SK-N-SH (cell line): ENCODE data around the gene CELA3A. TPM values are rescaled to one million over a fixed set of nuclear protein-coding genes. Genes with fewer than 3 reads are reported as not detected.

Experiments used
- CTCF ChIA-PET: fragments of 300-600, 350-600 bp; formaldehyde crosslinking; extraction: SDS; loops from one replicate; lab custom pipeline; 2021; lab: Yijun Ruan, JAX
- POLR2A ChIA-PET: fragments of 350-600 bp; sonication (Branson Sonifier 250); formaldehyde crosslinking; extraction: SDS; loops from one replicate; lab custom pipeline; 2020; ENCODE audit warnings: antibody characterized with exemption, inconsistent platforms; lab: Yijun Ruan, JAX
- DNase-seq: peaks from one replicate; pipeline ENCODE4 v3.0.0; 2012
- H2AFZ ChIP-seq: fragments of 200-600 bp; sonication (generic); 2 replicates; pipeline ENCODE4 v1.8.1; 2016; ENCODE audit warnings: antibody characterized with exemption, mild to moderate bottlenecking, low read depth
- H3F3A ChIP-seq: fragments of 200-600 bp; sonication (generic); replicated peaks from 2 replicates; pipeline ENCODE3; 2016; ENCODE audit warnings: antibody characterized with exemption, mild to moderate bottlenecking; ENCODE audit not compliant: insufficient read depth
- H3K27ac ChIP-seq, 2 experiments: fragments of 200-500 bp in 1 of 2; fragments of 200-600 bp in 1 of 2; sonication (Bioruptor generic) in 1 of 2; sonication (generic), shearing (Covaris generic) in 1 of 2; 2 replicates each; pipeline versions ENCODE4 v1.5.1 to v1.6.1; 2014 to 2016; ENCODE audit warnings: low read depth in 2 of 2, inconsistent platforms in 1 of 2, low read length in 1 of 2, mild to moderate bottlenecking in 1 of 2, mixed read lengths in 1 of 2
- H3K27me3 ChIP-seq: fragments of 200-600 bp; sonication (generic), shearing (Covaris generic); 2 replicates; pipeline ENCODE4 v1.6.1; 2016; ENCODE audit warnings: mixed run types; ENCODE audit not compliant: insufficient read depth
- H3K36me3 ChIP-seq, 2 experiments: fragments of 200-500 bp in 1 of 2; fragments of 200-600 bp in 1 of 2; sonication (Bioruptor generic) in 1 of 2; sonication (generic) in 1 of 2; replicated peaks in 1 of 2; 2 replicates each; pipeline versions ENCODE3 to v1.5.1; 2014 to 2016; ENCODE audit warnings: low read length in 1 of 2, mild to moderate bottlenecking in 1 of 2; ENCODE audit not compliant: insufficient read depth in 2 of 2, control insufficient read depth in 1 of 2
- H3K4me1 ChIP-seq, 2 experiments: fragments of 200-500 bp in 1 of 2; fragments of 200-600 bp in 1 of 2; sonication (Bioruptor generic) in 1 of 2; sonication (generic), shearing (Covaris generic) in 1 of 2; 2 replicates each; pipeline versions ENCODE4 v1.5.1 to v1.6.1; 2014 to 2016; ENCODE audit warnings: low read depth in 1 of 2, low read length in 1 of 2, mixed run types in 1 of 2; ENCODE audit not compliant: insufficient read depth in 2 of 2, control insufficient read depth in 1 of 2
- H3K4me2 ChIP-seq: fragments of 200-600 bp; sonication (generic), shearing (Covaris generic); 2 replicates; pipeline ENCODE4 v1.6.1; 2017; ENCODE audit warnings: mixed run types
- H3K4me3 ChIP-seq, 2 experiments: fragments of 200-500 bp in 1 of 2; fragments of 200-600 bp in 1 of 2; sonication (Bioruptor generic) in 1 of 2; sonication (generic), shearing (Covaris generic) in 1 of 2; 2 replicates each; pipeline versions ENCODE4 v1.5.1 to v1.8.1; 2014 to 2016; ENCODE audit warnings: low read depth in 2 of 2, inconsistent platforms in 1 of 2, low read length in 1 of 2, mild to moderate bottlenecking in 1 of 2, mixed read lengths in 1 of 2, moderate library complexity in 1 of 2
- H3K79me2 ChIP-seq: fragments of 200-600 bp; sonication (generic); 2 replicates; pipeline ENCODE4 v1.8.1; 2017; ENCODE audit warnings: mild to moderate bottlenecking; ENCODE audit not compliant: insufficient read depth
- H3K9ac ChIP-seq: fragments of 200-600 bp; sonication (generic); 2 replicates; pipeline ENCODE4 v1.6.1; 2017; ENCODE audit warnings: mixed run types
- H3K9me2 ChIP-seq: fragments of 200-600 bp; sonication (generic); 2 replicates; pipeline ENCODE4 v1.6.1; 2017; ENCODE audit warnings: mixed run types
- H3K9me3 ChIP-seq: fragments of 200-600 bp; sonication (generic); 2 replicates; pipeline ENCODE4 v1.6.1; 2017; ENCODE audit warnings: mixed run types, mild to moderate bottlenecking, moderate library complexity
- H4K20me1 ChIP-seq: fragments of 200-600 bp; sonication (generic); 2 replicates; pipeline ENCODE4 v1.6.1; 2017; ENCODE audit warnings: mild to moderate bottlenecking, mixed run types; ENCODE audit not compliant: insufficient read depth
- CHD2 ChIP-seq: fragments of 150-350 bp; IDR thresholded peaks from 2 replicates; pipeline ENCODE4 v1.6.1; 2018; ENCODE audit warnings: low read length; ENCODE audit not compliant: partially characterized antibody
- FOSL2 ChIP-seq: IDR thresholded peaks from 2 replicates; pipeline ENCODE4 v1.4.0; 2012; ENCODE audit warnings: low read depth, mild to moderate bottlenecking, moderate library complexity, borderline replicate concordance
- GABPA ChIP-seq: IDR thresholded peaks from 2 replicates; pipeline ENCODE4 v1.4.0; 2012; ENCODE audit warnings: low read depth, mild to moderate bottlenecking
- RAD21 ChIP-seq: IDR thresholded peaks from 2 replicates; pipeline ENCODE4 v1.6.1; 2012; ENCODE audit warnings: mild to moderate bottlenecking, low read length
- RFX5 ChIP-seq: IDR thresholded peaks from 2 replicates; pipeline ENCODE4 v1.6.1; 2012; ENCODE audit warnings: mild to moderate bottlenecking, improper control_type of control experiment, low read length
- SMC3 ChIP-seq: IDR thresholded peaks from 2 replicates; pipeline ENCODE4 v1.6.1; 2012; ENCODE audit warnings: low read depth, low read length, improper control_type of control experiment
- USF1 ChIP-seq: IDR thresholded peaks from 2 replicates; pipeline ENCODE4 v1.4.0; 2012; ENCODE audit warnings: low read depth, borderline replicate concordance
- ZBTB33 ChIP-seq: IDR thresholded peaks from 2 replicates; pipeline ENCODE4 v1.4.0; 2012; ENCODE audit warnings: low read depth, borderline replicate concordance
- WGBS: methylation state at CpG from one replicate; pipeline ENCODE4 v1.1.6; 2017; ENCODE audit warnings: low lambda C conversion rate; 5-methylcytosine and 5-hydroxymethylcytosine counted together
- polyA plus RNA-seq, 3 experiments: library from polyadenylated mRNA; depleted of rRNA; stranded (reverse); fragments of >200 nt; gene quantifications; 2 replicates each; pipeline ENCODE4 v1.2.3, GENCODE V29; 2012
- small RNA-seq, 7 experiments: library from RNA; depleted of rRNA; stranded (forward); fragments of <200 nt; gene quantifications; one replicate each; pipeline ENCODE3, GENCODE V24; 2012

Gene CELA3A
- polyA plus RNA-seq, 1 of the 3 experiments (the other 2 are of a cell fraction), result not detected

- H3K27ac ChIP-seq, result no peak overlapping the region
- peaks cover 98% of the 10 kb centered on the region for H3K79me2 ChIP-seq
- peaks cover 95% of the 10 kb centered on the region for H4K20me1 ChIP-seq
- no peak overlapping the region for H2AFZ ChIP-seq
- peaks cover 2 to 47% of the 10 kb centered on the region in 2 experiments for H3K36me3 ChIP-seq
- no peak overlapping the region for H3K4me3 ChIP-seq
- CTCF ChIA-PET, result no interaction called here
- TF ChIP-seq RFX5 (no peak), FOSL2 (no peak), ZBTB33 (no peak), CHD2 (no peak), SMC3 (no peak), RAD21 (no peak), GABPA (no peak), USF1 (no peak)
- TF ChIP-seq, all 33 proteins: peak for 0
- DNase-seq, result no peak
- 91% methylated on average over 9 of the region's 10 CpGs for WGBS
- H3K27me3 ChIP-seq, result no peaks in the 10 kb centered on the region
- H3K4me1 ChIP-seq, result peaks cover 5 to 12% of the 10 kb centered on the region in 2 experiments; a peak in 3 of 4 replicates
- no peak overlapping the region for H3K4me2 ChIP-seq
- H3K9me3 ChIP-seq, result no peaks in the 10 kb centered on the region
- peaks cover 33% of the 10 kb centered on the region for H3F3A ChIP-seq
- H3K9me2 ChIP-seq, result no peaks in the 10 kb centered on the region
- no peak overlapping the region for H3K9ac ChIP-seq
- POLR2A ChIA-PET, result no interaction called here
Measured at GRCh38 chr1:22057861-22058260, 56.4 kb downstream of the CELA3A start.

Small RNA genes within 50 kb of the gene (small RNA-seq; reads per million reads assigned to genes)
- gene RN7SL186P (0 reads per million in 7 experiments), gene RN7SL386P (0 reads per million in 7 experiments), gene RNU6-1022P (0 reads per million in 7 experiments), gene RNU6-776P (0 reads per million in 7 experiments)

Other genes starting within 250 kb of the CELA3A start
- 13.6 and 16.3 TPM in 2 replicates for gene USP48, start 218.5 kb upstream of the CELA3A start, polyA plus RNA-seq (2012; rRNA removed)
- 0.02 TPM in 1 of 2 replicates, not detected in the other for gene LDLRAD2, start 189.4 kb upstream of the CELA3A start, polyA plus RNA-seq (2012; rRNA removed)
- gene HSPG2, start 64.3 kb upstream of the CELA3A start, polyA plus RNA-seq (2012; rRNA removed), result 10.7 and 28.9 TPM in 2 replicates
- gene CELA3B, start 24.6 kb upstream of the CELA3A start, polyA plus RNA-seq (2012; rRNA removed), result not detected in 2 replicates
- gene CDC42, start 51.1 kb downstream of the CELA3A start, polyA plus RNA-seq (2012; rRNA removed), result 113 and 148 TPM in 2 replicates
- gene WNT4, start 141.4 kb downstream of the CELA3A start, polyA plus RNA-seq (2012; rRNA removed), result 0.03 and 0.08 TPM in 2 replicates